ENCODE results near the gene FILIP1.

The FILIP1 gene

DNA sequence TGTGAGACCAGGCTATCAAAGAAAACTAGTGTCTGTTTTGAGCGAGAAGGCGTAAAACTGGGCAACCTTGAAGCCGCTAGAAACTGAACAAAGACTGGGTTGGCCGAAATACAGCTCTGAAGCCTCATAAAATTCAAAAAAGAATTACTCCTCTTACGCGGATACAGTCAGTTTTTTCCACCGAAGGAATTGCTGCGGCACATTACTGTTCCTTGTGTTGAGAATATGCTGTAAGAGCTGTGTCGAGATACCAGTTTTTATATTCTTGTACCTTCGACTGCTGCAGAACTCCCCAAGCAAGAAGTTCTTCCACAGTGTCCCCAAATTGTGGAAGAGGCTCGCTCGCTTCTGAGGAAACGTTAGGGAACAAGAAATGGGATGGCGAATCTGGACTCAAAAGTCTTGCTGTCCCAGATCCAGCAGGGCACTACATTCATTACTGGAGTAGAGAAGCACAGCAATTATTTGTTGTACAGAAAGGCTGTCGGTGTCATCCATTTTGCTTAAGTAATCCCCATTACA is 249.5 kb downstream of the FILIP1 start:
- H3K4me3 ChIP-seq (ENCODE audit: low read depth, low read length), result peak overlapping the region; percentile 91
- in situ Hi-C loops (cut with HindIII; ENCODE audit: low sequenced_read_pairs), result loop anchor here (5.0 kb wide), 1 partner anchor 93 kb away; no protein-coding TSS in a partner anchor
- no peak for DNase-seq (ENCODE audit: low read depth)
- TF ChIP-seq CTCF (IDR thresholded peaks at IDR 0.05; ENCODE audit: low read depth, low read length, missing control alignments), result no peak

- TF ChIP-seq CTCF (IDR thresholded peaks at IDR 0.05; ENCODE audit: low read depth, low read length, missing control alignments), result no peak
- in situ Hi-C loops (cut with HindIII; ENCODE audit: low sequenced_read_pairs), result loop anchor here (5.0 kb wide), 1 partner anchor 94 kb away; no protein-coding TSS in a partner anchor
- DNase-seq (ENCODE audit: low read depth), result peak; percentile 93
- peak within 1 kb of the TSS; percentile 91 for H3K4me3 ChIP-seq (ENCODE audit: low read depth, low read length)
These were observed 250.1 kb downstream of the FILIP1 start, which contains the start of gene COX7A2 for GRCh38 chr6:75243333-75244062. COX7A2 (minus strand) TSS chr6:75243801; CDS start chr6:75243734, 67 bp downstream.
